CMK (cell line): Measurements from ENCODE around the gene ESCO1.
A peak's percentile ranks its signal among the peaks of the same experiment; 100 is the strongest.
"Not testable (repeated sequence)": the region's sequence is repeated elsewhere in the genome, so short reads cannot be mapped to it uniquely, and the experiment has no call there.

Source experiments
- DNase-seq: peaks from one replicate; pipeline ENCODE4 v3.0.0-alpha.2; 2010; ENCODE audit warnings: low read depth

Gene ESCO1

GRCh38 chr18:21600526-21601410, at the start of gene ESCO1:
Gene ESCO1 (minus strand): TSS chr18:21600704. CDS start chr18:21574843, 25,861 bp downstream.
- peak; percentile 96 for DNase-seq

GRCh38 chr18:21640375-21640774, 39.9 kb upstream of the ESCO1 start:
- DNase-seq: not testable (repeated sequence)

- DNase-seq: no peak
Measured at GRCh38 chr18:21638822-21639221, 38.3 kb upstream of the ESCO1 start.

GRCh38 chr18:21636769-21637168, 36.3 kb upstream of the ESCO1 start:
- DNase-seq: no peak

- DNase-seq: no peak
Measured at GRCh38 chr18:21634588-21635199, 34.2 kb upstream of the ESCO1 start.

- DNase-seq: no peak
Measured at GRCh38 chr18:21632393-21632792, 31.9 kb upstream of the ESCO1 start.

- DNase-seq: no peak
Measured at GRCh38 chr18:21629089-21629832, 28.8 kb upstream of the ESCO1 start.

- DNase-seq: not testable (repeated sequence)
Measured at GRCh38 chr18:21621640-21622039, 21.1 kb upstream of the ESCO1 start.

GRCh38 chr18:21612125-21613039, 11.9 kb upstream of the ESCO1 start, which contains the start of gene SNRPD1:
Gene SNRPD1 (plus strand): TSS chr18:21612314. CDS start chr18:21612430, 116 bp downstream.
- DNase-seq: peak; percentile 78

GRCh38 chr18:21611401-21612124, 11.1 kb upstream of the ESCO1 start:
- DNase-seq: not testable (repeated sequence)

- DNase-seq: no peak
Measured at GRCh38 chr18:21605213-21605612, 4.7 kb upstream of the ESCO1 start.

GRCh38 chr18:21604671-21605070, 4.2 kb upstream of the ESCO1 start:
- DNase-seq: no peak

- no peak for DNase-seq
Measured at GRCh38 chr18:21602299-21602587, 1.7 kb upstream of the ESCO1 start.

- no peak for DNase-seq
Measured at GRCh38 chr18:21599585-21600525, 649 bp downstream of the ESCO1 start.

- DNase-seq: no peak
Measured at GRCh38 chr18:21598726-21599584, 1.5 kb downstream of the ESCO1 start.

GRCh38 chr18:21597620-21598019, 2.9 kb downstream of the ESCO1 start:
- no peak for DNase-seq

- no peak for DNase-seq
Measured at GRCh38 chr18:21593540-21594257, 6.8 kb downstream of the ESCO1 start.

- DNase-seq: not testable (repeated sequence)
Measured at GRCh38 chr18:21592361-21592760, 8.1 kb downstream of the ESCO1 start.
